NCI-H748 (cell line): Measurements from ENCODE around the gene ANAPC1.
"Not testable (repeated sequence)": the region's sequence is repeated elsewhere in the genome, so short reads cannot be mapped to it uniquely, and the experiment has no call there.

ENCODE experiments used
- DNase-seq: peaks from one replicate; lab custom pipeline; 2025; ENCODE audit not compliant: unreplicated experiment; lab: John Stamatoyannopoulos, UW

ANAPC1 gene

DNA sequence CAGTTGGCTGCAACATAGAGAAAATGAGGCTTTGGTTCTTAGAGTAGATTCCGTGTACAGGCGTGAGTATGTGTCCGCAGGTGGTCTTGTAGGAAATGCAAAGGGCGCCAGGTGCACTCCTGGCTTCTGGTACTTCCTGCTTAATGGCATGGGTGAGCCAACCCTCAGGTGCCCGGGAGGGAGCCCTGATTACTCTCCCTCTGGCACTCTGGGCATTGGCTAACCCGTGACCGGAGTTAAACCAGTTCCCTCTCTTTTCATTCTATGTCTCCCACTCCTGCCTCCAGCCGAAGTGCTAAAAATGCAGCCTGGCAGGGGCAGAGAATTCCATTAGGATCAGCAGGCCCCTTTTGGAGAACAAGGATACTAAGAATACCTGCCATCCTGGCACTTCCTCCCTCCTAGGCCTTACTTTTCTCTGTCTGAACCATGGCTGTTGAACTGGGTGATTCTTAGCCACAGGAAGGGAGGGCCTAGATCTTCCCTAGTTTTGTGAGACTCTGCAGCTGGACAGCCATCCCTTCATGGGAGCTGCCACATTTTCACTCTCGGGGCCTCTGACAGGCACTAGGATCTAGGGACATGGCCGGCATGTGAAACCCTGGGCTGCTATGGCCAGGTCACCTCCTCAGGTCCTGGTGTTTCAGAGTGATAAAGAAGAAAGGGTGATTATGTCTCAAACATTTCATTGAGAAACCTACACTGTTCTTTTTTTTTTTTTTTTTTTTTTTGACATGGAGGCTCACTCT is 20.9 kb upstream of the ANAPC1 start:
- no peak for DNase-seq

DNA sequence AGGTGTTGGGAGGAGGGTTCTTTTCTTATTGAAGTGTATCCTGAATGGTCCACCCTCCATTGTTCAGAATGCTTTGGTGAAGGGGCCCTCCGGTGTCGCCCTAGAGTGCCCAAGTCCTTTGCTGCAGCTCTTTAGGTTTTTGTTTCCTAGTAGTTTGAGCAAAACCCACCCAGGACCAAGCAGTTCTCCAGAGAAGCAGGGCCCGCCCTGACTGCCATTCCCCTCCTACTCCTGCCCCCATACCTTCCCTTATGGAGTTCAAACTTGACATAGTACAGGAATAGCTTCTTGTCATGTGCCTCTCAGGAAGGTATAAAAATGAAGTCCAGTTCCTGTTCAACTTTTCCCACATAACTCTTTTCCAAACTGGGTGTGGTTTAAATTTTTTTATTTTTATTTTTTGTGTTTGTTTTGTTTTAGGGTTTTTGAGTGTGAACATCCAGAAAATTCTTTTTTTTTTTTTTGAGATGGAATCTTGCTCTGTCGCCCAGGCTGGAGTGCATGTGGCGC is 20.0 kb upstream of the ANAPC1 start:
- DNase-seq, result no peak

DNA sequence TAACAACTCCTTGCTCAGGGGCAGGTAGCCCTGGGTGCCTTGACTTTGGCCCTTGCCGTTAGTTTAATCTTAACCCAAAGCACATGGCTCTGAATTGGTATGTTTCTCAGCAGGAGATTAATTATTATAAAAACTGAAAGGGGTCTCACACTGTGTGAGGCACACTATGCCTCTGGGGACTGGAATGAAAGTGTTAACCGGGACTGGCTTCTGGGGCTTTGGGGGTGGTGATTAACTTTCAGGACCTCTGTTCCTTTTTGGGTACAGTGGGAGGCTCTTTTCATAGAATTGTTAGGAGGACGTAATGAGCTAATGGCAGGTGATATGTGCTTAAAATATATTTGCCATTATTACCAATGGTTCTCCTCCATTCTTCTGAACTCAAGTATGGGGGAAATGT is 19.5 kb upstream of the ANAPC1 start:
- no peak for DNase-seq

DNA sequence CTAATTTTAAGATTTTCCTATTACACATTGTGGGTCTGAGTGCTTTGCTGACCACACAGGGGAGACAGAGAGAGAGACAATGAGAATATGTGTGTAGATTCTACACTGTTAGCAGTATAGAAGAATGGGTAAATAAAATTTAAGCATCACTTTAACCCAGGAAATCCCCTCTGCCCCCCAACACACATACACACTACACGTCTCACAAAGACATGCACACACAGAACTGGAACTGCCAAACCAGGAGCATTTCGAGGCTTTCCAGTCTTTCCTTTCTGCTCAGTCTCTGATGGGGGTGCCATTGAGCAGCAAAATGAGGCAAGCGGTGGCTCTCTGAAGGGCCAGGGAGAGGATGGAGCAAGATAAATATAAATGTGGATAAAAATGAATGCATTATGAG is 16.9 kb upstream of the ANAPC1 start:
- DNase-seq, result peak; percentile 29

DNA sequence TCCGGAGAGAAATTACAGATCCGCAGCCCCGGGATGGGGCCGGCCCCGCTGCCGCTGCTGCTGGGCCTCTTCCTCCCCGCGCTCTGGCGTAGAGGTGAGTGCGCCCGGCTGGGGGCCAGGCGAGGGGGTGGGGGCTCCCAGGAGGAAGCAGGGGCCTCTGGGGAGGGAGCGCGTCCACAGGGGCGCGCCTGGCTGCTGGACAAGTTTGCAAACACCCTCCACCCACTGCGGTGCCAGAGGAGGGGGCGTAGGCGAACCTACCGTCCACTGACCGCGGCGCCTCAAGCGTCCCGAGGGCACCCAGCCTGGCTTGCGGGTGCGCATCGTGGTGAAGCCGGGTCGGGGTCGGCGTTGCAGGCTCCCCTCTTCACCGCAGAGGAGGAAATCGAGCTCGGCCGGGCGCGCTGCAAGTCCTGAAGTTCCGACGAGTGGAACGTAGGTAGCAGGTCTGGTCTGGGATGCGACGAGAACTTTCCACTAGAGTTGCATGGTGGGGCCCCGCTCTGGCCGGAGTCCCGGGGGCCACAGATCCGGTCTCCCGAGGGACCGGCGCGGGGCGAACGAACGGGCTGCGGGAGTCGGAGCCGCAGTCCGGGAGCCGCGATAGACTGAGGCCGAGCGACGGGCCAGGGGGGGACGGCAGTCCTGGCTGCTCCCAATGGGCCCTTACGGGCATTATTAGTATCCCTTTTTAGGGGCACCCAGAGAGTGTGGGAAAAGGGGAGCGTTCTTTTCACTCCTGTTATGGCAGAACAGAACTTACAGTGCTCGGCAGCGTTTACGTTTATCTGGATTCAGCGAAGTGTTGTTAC is 14.9 kb upstream of the ANAPC1 start:
- peak; percentile 45 for DNase-seq

DNA sequence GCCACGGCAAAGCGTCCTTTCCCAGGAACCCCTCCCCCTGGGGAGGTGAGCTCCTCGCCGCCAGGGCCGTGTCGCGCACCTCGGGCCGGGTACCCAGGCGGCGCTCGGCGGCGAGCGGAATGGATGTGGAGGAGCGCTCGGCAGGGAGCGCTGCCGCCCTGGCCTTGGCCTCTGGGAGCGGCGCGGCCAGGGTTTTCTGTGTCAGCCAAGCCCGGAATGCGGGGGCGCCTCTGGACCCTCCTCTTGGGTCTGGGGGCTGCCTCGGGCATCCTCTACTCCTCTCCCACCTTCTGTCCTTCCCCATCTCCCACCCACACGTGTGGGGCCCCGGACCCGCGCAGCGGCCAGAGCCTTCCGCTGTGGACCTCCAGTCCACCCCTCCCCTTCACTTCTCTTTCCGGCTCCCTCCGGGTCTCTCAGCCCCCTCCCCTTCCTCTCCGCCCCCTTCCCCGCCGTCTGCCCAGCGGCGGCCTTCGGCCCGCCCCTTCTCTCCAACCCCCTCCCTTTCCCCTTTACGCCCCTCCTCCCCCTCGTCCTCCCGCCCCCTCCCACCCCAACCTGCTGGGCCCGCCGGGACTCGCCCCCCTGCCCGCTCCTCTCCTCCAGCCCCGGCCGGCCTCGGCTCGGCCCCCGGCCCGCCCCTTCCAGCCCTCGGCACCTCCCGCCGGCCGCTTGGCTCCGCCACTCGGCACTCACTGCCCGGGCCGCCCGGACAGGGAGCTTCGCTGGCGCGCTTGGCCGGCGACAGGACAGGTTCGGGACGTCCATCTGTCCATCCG is 14.1 kb upstream of the ANAPC1 start, which contains the start of gene MERTK:
Gene MERTK, plus strand, starts transcription at position 684 of the 779 bp plus-strand sequence. CDS start 129 bp downstream, outside the sequence.
- DNase-seq, result peak; percentile 80

GRCh38 chr2:111897630-111897923 is 13.6 kb upstream of the ANAPC1 start:
- no peak for DNase-seq

DNA sequence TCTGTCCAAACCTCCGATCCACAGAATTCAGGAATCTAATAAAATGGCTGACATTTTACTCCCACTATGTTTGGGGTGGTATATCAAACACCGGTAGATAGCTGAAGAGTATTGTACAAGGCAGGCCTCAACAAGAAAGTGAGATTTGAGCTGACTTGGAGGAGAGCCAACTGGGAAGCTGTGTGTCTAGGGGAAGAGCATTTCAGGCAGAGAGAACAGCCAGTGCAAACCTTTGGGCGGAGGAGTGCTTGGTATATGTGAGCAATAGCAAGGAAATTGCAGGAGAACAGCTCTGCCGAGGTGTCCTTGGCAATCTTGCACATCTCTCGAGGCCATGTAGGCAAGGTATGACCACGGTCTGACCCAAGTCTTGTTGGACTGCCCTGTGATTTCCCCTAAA is 12.6 kb upstream of the ANAPC1 start:
- no peak for DNase-seq

- DNase-seq, result no peak
Observed at GRCh38 chr2:111896024-111896423, 12.0 kb upstream of the ANAPC1 start.

- no peak for DNase-seq
Observed at GRCh38 chr2:111884592-111884964, 585 bp upstream of the ANAPC1 start.

GRCh38 chr2:111872806-111873205 is 11.2 kb downstream of the ANAPC1 start:
- not testable (repeated sequence) for DNase-seq

DNA sequence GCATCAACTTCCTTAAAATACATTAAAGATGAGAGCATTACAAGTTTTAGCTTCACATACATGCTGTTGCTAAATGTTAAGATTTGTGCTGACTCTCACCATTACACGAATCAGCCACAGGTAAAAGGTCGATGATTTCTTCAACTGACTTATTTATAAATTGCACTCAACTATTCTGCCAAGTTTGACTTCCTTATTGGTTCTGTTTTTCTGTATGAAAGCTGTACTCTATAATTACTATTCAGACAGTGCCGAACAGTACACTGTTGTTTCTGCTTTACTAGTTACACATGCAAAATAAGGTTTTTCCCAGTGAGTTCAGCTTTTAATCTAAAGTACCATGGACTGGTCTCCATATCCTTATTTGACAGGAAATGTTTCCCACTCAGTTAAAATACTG is 18.9 kb downstream of the ANAPC1 start:
- DNase-seq, result not testable (repeated sequence)

DNA sequence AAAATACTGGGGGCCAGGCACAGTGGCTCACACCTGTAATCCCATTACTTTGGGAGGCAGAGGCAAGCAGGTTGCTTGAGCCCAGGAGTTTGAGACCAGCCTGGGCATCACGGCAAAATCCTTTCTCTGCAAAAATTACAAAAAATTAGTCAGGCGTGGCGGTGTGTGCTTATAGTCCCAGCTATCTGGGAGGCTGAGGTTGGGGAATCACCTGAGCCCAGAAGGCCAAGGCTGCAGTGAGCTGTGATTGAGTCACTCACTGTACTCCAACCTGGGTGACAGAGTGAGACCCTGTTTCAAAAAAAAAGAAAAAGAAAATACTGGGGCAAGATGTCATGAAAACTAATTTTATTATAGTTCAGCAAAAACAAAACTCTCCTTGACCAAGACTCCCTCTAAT is 24.0 kb downstream of the ANAPC1 start:
- not testable (repeated sequence) for DNase-seq

GRCh38 chr2:111852544-111852943 is 31.4 kb downstream of the ANAPC1 start:
- DNase-seq, result not testable (repeated sequence)

DNA sequence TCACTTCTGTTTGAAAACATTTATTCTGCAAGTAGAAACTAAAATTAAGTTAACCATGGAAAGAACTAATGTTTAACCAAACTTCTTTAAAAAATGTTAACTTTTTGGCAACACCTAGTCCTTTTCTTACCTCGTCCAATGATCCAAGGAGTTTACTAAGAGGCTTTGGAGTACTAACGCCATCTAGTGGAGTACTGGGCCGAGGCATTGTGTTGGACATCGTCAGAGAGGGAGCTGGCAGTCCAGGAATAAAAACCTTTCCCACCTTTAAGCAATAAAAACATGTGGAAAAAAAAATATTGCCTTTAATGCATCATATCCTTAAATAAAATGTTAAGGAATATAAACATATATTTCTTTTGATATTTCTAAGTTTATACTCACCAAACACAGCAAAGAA is 33.3 kb downstream of the ANAPC1 start:
- peak; percentile 2 for DNase-seq

DNA sequence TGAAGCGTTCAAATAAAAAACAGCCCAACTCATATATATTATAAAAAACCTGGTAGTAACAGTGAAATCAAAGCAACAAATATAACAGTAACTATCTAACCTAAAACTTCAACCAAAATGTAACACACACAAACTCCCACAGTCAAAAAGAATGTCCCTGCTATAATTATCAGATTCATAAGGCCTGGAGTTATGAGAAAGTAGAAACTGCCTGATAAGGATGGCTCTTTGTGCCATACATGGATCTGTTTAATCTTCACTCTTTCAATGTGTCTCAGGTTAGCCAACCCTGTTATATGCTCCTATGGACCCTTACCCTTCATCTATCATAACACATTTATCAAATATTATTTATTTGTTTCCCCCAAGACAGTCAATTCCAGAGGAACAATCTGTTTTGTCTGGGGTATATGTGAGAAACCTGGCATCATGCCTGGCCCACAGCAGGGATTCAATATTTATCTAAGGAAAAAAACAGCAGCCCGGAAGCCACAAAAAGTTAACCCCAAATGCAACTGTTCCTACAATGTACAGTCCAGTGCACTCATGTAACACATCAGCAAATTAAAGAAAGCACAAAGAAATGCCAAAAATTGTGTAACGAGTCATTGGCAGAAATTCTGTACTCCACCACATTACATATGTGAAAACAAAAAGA is 44.2 kb downstream of the ANAPC1 start:
- DNase-seq, result peak; percentile 8

DNA sequence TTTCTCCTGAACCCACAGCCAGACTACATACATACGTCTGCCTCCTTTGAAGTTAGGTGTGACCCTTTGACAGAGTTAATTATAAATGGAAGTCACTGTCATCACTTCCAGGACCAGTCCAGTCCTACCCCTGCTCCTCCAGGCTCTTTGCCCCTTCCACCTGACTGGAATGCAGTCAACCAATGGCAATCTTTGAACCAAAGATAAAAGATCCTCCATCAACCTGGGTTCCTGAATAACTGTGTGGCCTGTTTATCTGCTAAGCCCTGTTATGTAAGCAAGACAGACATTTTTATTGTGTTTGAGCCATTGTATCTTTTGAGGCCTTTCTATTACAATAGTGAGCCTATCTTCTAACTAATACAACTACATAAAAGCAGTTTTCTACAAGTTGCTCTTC is 45.0 kb downstream of the ANAPC1 start:
- not testable (repeated sequence) for DNase-seq

GRCh38 chr2:111834221-111834620 is 49.8 kb downstream of the ANAPC1 start:
- not testable (repeated sequence) for DNase-seq

DNA sequence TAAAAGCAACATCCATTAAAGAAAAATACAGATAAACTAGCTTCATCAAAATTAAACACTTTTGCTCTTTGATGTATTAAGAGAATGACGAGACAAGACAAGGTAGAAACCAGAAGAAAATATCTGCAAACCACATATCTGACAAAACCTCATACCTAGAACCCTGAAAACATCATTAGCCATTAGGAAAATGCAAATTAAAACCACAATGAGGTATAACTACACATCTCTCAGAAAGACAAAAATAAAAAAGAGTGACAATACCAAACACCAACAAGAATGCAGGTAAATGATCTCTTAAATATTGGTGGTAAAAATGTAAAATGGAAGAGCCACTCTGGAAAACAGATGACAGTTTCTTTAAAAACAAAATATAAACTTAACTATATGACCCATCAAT is 53.5 kb downstream of the ANAPC1 start:
- DNase-seq, result not testable (repeated sequence)

GRCh38 chr2:111828217-111828766 is 55.7 kb downstream of the ANAPC1 start:
- not testable (repeated sequence) for DNase-seq
